Measurements from ENCODE around the gene AKAP13. TPM values are rescaled to one million over a fixed set of nuclear protein-coding genes. Genes with fewer than 3 reads are reported as not detected.

Gene AKAP13
- total and polyA plus RNA-seq, 5 donors from 2014 or later: 106 to 482 (median 112) TPM

- Mint-ChIP-seq H3K9me3 (no peaks in the 10 kb centered on the region), H3K4me3 (no peak overlapping the region), H3K27me3 (no peaks in the 10 kb centered on the region), H3K4me1 (peaks cover under 1 to 14% (median 8%) of the 10 kb centered on the region in 4 donors), H3K36me3 (peaks cover 26% of the 10 kb centered on the region), H3K27ac (peak overlapping the region in 2 of 3 donors; percentile 41 to 63)
- Histone ChIP-seq H3K27ac (ENCODE audit: insufficient read depth, low read length, poor library complexity, severe bottlenecking) (no peak overlapping the region), H3K36me3 (ENCODE audit: control insufficient read depth, insufficient read depth, low read length) (peaks cover 45% of the 10 kb centered on the region), H3K27me3 (ENCODE audit: control insufficient read depth, insufficient read depth, low read length) (no peaks in the 10 kb centered on the region), H3K9me3 (ENCODE audit: control insufficient read depth in 2 of 2, low read length in 2 of 2) (no peaks in the 10 kb centered on the region), H3K4me3 (ENCODE audit: low read depth, low read length) (no peak overlapping the region), H3K4me1 (ENCODE audit: control insufficient read depth, insufficient read depth, low read length, poor library complexity, severe bottlenecking) (no peaks in the 10 kb centered on the region)
- no peak for DNase-seq
- ATAC-seq (ENCODE audit: low read depth in 2 of 2): no peak
Observed at GRCh38 chr15:85749261-85750151, 369.1 kb downstream of the AKAP13 start.

- Mint-ChIP-seq H3K4me3 (no peak overlapping the region), H3K27ac (peak overlapping the region in 1 of 3 donors; percentile 17), H3K27me3 (no peaks in the 10 kb centered on the region), H3K9me3 (peaks cover 0 to 1% (median 0%) of the 10 kb centered on the region in 7 donors), H3K4me1 (peaks cover 2 to 13% (median 7%) of the 10 kb centered on the region in 4 donors), H3K36me3 (peaks cover 23% of the 10 kb centered on the region)
- Histone ChIP-seq H3K4me3 (ENCODE audit: low read depth, low read length) (no peak overlapping the region), H3K9me3 (ENCODE audit: control insufficient read depth in 2 of 2, low read length in 2 of 2) (no peaks in the 10 kb centered on the region), H3K27me3 (ENCODE audit: control insufficient read depth, insufficient read depth, low read length) (no peaks in the 10 kb centered on the region), H3K27ac (ENCODE audit: insufficient read depth, low read length, poor library complexity, severe bottlenecking) (no peak overlapping the region), H3K4me1 (ENCODE audit: control insufficient read depth, insufficient read depth, low read length, poor library complexity, severe bottlenecking) (no peaks in the 10 kb centered on the region), H3K36me3 (ENCODE audit: control insufficient read depth, insufficient read depth, low read length) (peaks cover 34% of the 10 kb centered on the region)
- DNase-seq (no peak), ATAC-seq (ENCODE audit: low read depth in 2 of 2) (peak in 1 of 2 donors; percentile 29)
Observed at GRCh38 chr15:85750319-85751290, 370.2 kb downstream of the AKAP13 start.

- Mint-ChIP-seq H3K4me1 (peaks cover 2 to 13% (median 7%) of the 10 kb centered on the region in 4 donors), H3K9me3 (peaks cover 0 to 1% (median 0%) of the 10 kb centered on the region in 7 donors), H3K4me3 (peak overlapping the region in 1 of 4 donors; percentile 29), H3K27me3 (no peaks in the 10 kb centered on the region), H3K27ac (no peak overlapping the region), H3K36me3 (peaks cover 15% of the 10 kb centered on the region)
- no peaks in the 10 kb centered on the region for H3K27me3 ChIP-seq (ENCODE audit: control insufficient read depth, insufficient read depth, low read length)
- no peak for DNase-seq
- H3K9me3 ChIP-seq (ENCODE audit: control insufficient read depth in 2 of 2, low read length in 2 of 2): no peaks in the 10 kb centered on the region
- H3K4me1 ChIP-seq (ENCODE audit: control insufficient read depth, insufficient read depth, low read length, poor library complexity, severe bottlenecking): no peaks in the 10 kb centered on the region
- H3K36me3 ChIP-seq (ENCODE audit: control insufficient read depth, insufficient read depth, low read length): peaks cover 25% of the 10 kb centered on the region
- H3K4me3 ChIP-seq (ENCODE audit: low read depth, low read length): no peak overlapping the region
- peak in 1 of 2 donors; percentile 29 for ATAC-seq (ENCODE audit: low read depth in 2 of 2)
- H3K27ac ChIP-seq (ENCODE audit: insufficient read depth, low read length, poor library complexity, severe bottlenecking): no peak overlapping the region
Observed at GRCh38 chr15:85751291-85752123, 371.1 kb downstream of the AKAP13 start.

GRCh38 chr15:85752124-85752475 lies 371.7 kb downstream of the AKAP13 start:
- H3K36me3 ChIP-seq (ENCODE audit: control insufficient read depth, insufficient read depth, low read length): peaks cover 19% of the 10 kb centered on the region
- Mint-ChIP-seq H3K36me3 (peaks cover 9% of the 10 kb centered on the region), H3K27me3 (no peaks in the 10 kb centered on the region), H3K27ac (peak overlapping the region in 1 of 3 donors; percentile 55), H3K4me3 (peak overlapping the region in 1 of 4 donors; percentile 4), H3K4me1 (peaks cover 2 to 13% (median 7%) of the 10 kb centered on the region in 4 donors), H3K9me3 (peaks cover 0 to 1% (median 0%) of the 10 kb centered on the region in 7 donors)
- no peak for ATAC-seq (ENCODE audit: low read depth in 2 of 2)
- DNase-seq: no peak
- H3K27me3 ChIP-seq (ENCODE audit: control insufficient read depth, insufficient read depth, low read length): no peaks in the 10 kb centered on the region
- H3K4me1 ChIP-seq (ENCODE audit: control insufficient read depth, insufficient read depth, low read length, poor library complexity, severe bottlenecking): no peaks in the 10 kb centered on the region
- H3K9me3 ChIP-seq (ENCODE audit: control insufficient read depth in 2 of 2, low read length in 2 of 2): no peaks in the 10 kb centered on the region
- no peak overlapping the region for H3K27ac ChIP-seq (ENCODE audit: insufficient read depth, low read length, poor library complexity, severe bottlenecking)
- H3K4me3 ChIP-seq (ENCODE audit: low read depth, low read length): no peak overlapping the region

- ATAC-seq (ENCODE audit: low read depth in 2 of 2) (no peak), DNase-seq (no peak)
- H3K4me3 Mint-ChIP-seq: no peak overlapping the region
- peak overlapping the region; percentile 55 to 89 (median 60) for H3K27ac Mint-ChIP-seq
- H3K4me3 ChIP-seq (ENCODE audit: low read depth, low read length): no peak overlapping the region
- H3K4me1 Mint-ChIP-seq: peaks cover 2 to 13% (median 7%) of the 10 kb centered on the region in 4 donors
- peaks cover 7% of the 10 kb centered on the region for H3K36me3 Mint-ChIP-seq
- no peaks in the 10 kb centered on the region for H3K27me3 Mint-ChIP-seq
- H3K9me3 ChIP-seq (ENCODE audit: control insufficient read depth in 2 of 2, low read length in 2 of 2): no peaks in the 10 kb centered on the region
- no peaks in the 10 kb centered on the region for H3K27me3 ChIP-seq (ENCODE audit: control insufficient read depth, insufficient read depth, low read length)
- no peak overlapping the region for H3K27ac ChIP-seq (ENCODE audit: insufficient read depth, low read length, poor library complexity, severe bottlenecking)
- peaks cover 15% of the 10 kb centered on the region for H3K36me3 ChIP-seq (ENCODE audit: control insufficient read depth, insufficient read depth, low read length)
- peaks cover 0 to 1% (median 0%) of the 10 kb centered on the region in 7 donors for H3K9me3 Mint-ChIP-seq
- no peaks in the 10 kb centered on the region for H3K4me1 ChIP-seq (ENCODE audit: control insufficient read depth, insufficient read depth, low read length, poor library complexity, severe bottlenecking)
Observed at GRCh38 chr15:85752491-85752961, 372.1 kb downstream of the AKAP13 start.

GRCh38 chr15:85753261-85753660 lies 372.9 kb downstream of the AKAP13 start:
- Mint-ChIP-seq H3K27me3 (no peaks in the 10 kb centered on the region), H3K36me3 (peaks cover 3% of the 10 kb centered on the region), H3K4me3 (no peak overlapping the region), H3K4me1 (peaks cover 2 to 11% (median 7%) of the 10 kb centered on the region in 4 donors), H3K27ac (peak overlapping the region in 2 of 3 donors; percentile 46 to 55), H3K9me3 (peaks cover 0 to 1% (median 0%) of the 10 kb centered on the region in 7 donors)
- Histone ChIP-seq H3K27ac (ENCODE audit: insufficient read depth, low read length, poor library complexity, severe bottlenecking) (no peak overlapping the region), H3K9me3 (ENCODE audit: control insufficient read depth in 2 of 2, low read length in 2 of 2) (no peaks in the 10 kb centered on the region), H3K36me3 (ENCODE audit: control insufficient read depth, insufficient read depth, low read length) (peaks cover 8% of the 10 kb centered on the region), H3K4me1 (ENCODE audit: control insufficient read depth, insufficient read depth, low read length, poor library complexity, severe bottlenecking) (no peaks in the 10 kb centered on the region), H3K4me3 (ENCODE audit: low read depth, low read length) (no peak overlapping the region), H3K27me3 (ENCODE audit: control insufficient read depth, insufficient read depth, low read length) (no peaks in the 10 kb centered on the region)
- DNase-seq (no peak), ATAC-seq (ENCODE audit: low read depth in 2 of 2) (no peak)
